ENCODE results near the gene HOXC6. TPM values are rescaled to one million over a fixed set of nuclear protein-coding genes. Genes with fewer than 3 reads are reported as not detected.

The HOXC6 gene
- polyA plus RNA-seq, 3 donors = not detected

DNA sequence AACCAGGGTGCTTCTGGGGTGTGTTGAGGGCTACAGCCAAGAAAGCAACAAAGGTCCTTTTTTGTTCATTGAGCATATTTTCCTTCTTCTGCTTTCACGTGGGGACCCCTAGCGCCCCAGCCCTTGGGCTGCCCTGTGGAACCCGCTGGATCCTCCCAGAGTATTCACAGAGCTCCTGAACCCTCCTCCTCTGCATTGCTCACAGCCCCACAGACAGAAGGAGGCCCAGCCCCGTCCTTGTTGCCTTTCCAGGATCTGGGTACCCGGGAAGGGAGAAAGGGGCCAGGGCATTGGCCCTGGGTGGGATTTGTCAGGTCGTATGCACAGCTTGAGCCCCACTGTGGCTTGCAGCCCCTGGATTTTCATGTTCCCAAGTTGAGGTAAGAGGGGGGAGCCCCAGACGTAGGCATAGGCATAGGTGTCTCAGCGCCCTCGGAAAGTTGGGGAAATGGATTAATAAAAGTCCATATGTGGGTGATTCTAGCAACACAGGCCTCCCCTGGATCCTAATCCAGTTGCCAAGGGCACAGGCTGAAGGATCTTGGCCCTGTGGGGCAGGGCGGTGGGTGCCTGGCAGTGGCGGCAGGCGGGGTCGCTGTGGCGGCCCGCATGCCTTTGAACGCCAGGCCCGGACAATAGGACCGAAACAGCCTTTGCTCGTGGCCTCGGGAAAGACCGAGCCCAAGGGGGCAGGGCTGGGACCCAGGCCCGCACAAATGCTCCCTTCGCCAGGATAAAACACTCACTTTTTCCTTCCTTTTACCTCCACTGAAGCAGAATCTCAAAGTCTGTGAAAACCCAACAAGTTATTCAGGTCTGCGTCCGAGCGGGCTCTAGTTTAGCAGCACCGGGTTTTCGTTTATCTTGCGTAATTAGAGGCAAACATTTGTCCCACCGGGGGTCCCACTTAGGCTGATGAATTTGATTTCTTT lies 46.3 kb upstream of the HOXC6 start:
- no peak overlapping the region for H3K4me3 ChIP-seq (replicated peaks in 1 of 3; ENCODE audit: low read depth in 2 of 3, low read length in 3 of 3)
- H3K27ac Mint-ChIP-seq = peak overlapping the region in 2 of 7 donors; percentile 12 to 36
- WGBS (ENCODE audit: insufficient coverage) = 13% methylated on average over 25 of the region's 30 CpGs
- H3K9me3 ChIP-seq (replicated peaks in 1 of 2; ENCODE audit: control insufficient read depth in 1 of 2, insufficient read depth in 1 of 2, low read length in 2 of 2) = peaks cover 53 to 91% of the 10 kb centered on the region in 2 donors
- H3K4me1 ChIP-seq (ENCODE audit: control insufficient read depth in 1 of 2, insufficient read depth in 2 of 2, low read length in 2 of 2) = peaks cover 30 to 36% of the 10 kb centered on the region in 2 donors
- H3K27ac ChIP-seq (ENCODE audit: low read depth in 1 of 2, low read length in 2 of 2) = no peak overlapping the region
- no peaks in the 10 kb centered on the region for H3K79me2 ChIP-seq (ENCODE audit: insufficient read depth, low read length)
- H3K4me2 ChIP-seq (replicated peaks; ENCODE audit: extremely low read depth, low read length, poor library complexity, severe bottlenecking) = no peak overlapping the region
- H3K9ac ChIP-seq (ENCODE audit: insufficient read depth, low read length, poor library complexity, severe bottlenecking) = no peak overlapping the region
- H4K20me1 ChIP-seq (ENCODE audit: insufficient read depth, low read length) = no peaks in the 10 kb centered on the region
- no peaks in the 10 kb centered on the region for H3K36me3 ChIP-seq (replicated peaks in 1 of 2; ENCODE audit: control insufficient read depth in 1 of 2, insufficient read depth in 2 of 2, low read length in 2 of 2)
- TF ChIP-seq, protein P1, sequence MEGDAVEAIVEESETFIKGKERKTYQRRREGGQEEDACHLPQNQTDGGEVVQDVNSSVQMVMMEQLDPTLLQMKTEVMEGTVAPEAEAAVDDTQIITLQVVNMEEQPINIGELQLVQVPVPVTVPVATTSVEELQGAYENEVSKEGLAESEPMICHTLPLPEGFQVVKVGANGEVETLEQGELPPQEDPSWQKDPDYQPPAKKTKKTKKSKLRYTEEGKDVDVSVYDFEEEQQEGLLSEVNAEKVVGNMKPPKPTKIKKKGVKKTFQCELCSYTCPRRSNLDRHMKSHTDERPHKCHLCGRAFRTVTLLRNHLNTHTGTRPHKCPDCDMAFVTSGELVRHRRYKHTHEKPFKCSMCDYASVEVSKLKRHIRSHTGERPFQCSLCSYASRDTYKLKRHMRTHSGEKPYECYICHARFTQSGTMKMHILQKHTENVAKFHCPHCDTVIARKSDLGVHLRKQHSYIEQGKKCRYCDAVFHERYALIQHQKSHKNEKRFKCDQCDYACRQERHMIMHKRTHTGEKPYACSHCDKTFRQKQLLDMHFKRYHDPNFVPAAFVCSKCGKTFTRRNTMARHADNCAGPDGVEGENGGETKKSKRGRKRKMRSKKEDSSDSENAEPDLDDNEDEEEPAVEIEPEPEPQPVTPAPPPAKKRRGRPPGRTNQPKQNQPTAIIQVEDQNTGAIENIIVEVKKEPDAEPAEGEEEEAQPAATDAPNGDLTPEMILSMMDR (IDR thresholded peaks at IDR 0.05) = no peak
- peaks cover 17 to 74% (median 65%) of the 10 kb centered on the region in 7 donors for H3K9me3 Mint-ChIP-seq
- H3K27me3 Mint-ChIP-seq (ENCODE audit: low read depth in 3 of 3) = peaks cover 97 to 100% (median 100%) of the 10 kb centered on the region in 3 donors
- H3K4me1 Mint-ChIP-seq = peaks cover 32% of the 10 kb centered on the region
- peaks cover 12 to 22% of the 10 kb centered on the region in 2 donors for H3K36me3 Mint-ChIP-seq
- H2AFZ ChIP-seq (ENCODE audit: insufficient read depth, low read depth, low read length, poor library complexity, severe bottlenecking) = no peak overlapping the region
- peak overlapping the region in 1 of 2 donors; percentile 89 for H3K4me3 Mint-ChIP-seq
- DNase-seq = no peak
- intact Hi-C loops (cut with micrococcal nuclease) = loop anchor here in 1 of 2 donors (10.0 kb wide), 1 partner anchor 287 kb away; no protein-coding TSS in a partner anchor
- peaks cover 89 to 100% of the 10 kb centered on the region in 2 donors for H3K27me3 ChIP-seq (ENCODE audit: control insufficient read depth in 2 of 2, insufficient read depth in 2 of 2, low read length in 2 of 2)

DNA sequence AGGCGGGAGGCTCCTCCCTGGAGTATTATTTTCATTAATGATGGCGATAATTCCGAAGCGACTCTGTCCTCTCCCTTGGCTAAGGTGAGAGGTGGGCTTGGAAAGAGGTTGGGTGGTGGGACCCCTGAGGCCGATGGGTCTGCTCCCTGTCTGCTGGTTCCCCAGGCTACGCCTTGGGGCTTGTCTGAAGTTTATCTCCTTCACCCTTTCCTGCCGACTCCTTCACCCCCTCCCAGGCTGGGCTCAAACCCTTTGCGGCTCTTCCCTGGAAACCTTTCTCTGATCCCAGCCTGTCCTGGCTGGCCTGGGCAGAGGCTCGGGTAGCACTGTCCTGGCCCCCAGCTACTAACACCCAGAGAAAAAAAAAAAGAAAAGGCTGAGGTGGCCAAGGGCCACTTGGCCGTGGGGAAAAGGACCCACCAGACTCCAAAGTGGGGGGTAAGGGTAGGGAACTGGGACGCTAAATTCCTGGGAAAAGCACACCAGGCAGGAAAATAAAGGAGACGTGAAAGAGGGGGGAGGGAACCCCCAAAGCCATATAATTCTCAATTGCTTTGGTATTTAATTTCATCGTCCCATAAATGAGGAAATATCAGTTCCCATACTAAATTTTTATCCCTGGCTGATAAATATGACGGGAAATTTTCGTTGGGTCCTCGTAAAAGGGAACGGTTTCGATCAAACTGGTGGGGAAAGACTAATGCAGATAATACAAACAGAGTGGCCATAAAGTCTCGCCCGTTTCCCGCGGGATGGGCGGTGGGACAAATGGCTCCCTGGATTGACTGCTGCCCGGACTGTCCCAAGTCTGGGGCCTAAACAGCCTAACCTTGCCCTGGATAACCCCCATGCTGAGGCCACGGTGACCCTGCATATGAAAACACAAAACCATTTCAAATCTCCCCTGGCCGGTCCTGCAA lies 45.3 kb upstream of the HOXC6 start:
- Mint-ChIP-seq H3K36me3 (peaks cover 12 to 25% of the 10 kb centered on the region in 2 donors), H3K27me3 (ENCODE audit: low read depth in 3 of 3) (peaks cover 98 to 100% (median 100%) of the 10 kb centered on the region in 3 donors), H3K4me3 (peak overlapping the region in 1 of 2 donors; percentile 89), H3K27ac (no peak overlapping the region), H3K4me1 (peaks cover 32% of the 10 kb centered on the region), H3K9me3 (peaks cover 17 to 79% (median 66%) of the 10 kb centered on the region in 7 donors)
- Histone ChIP-seq H3K4me1 (ENCODE audit: control insufficient read depth in 1 of 2, insufficient read depth in 2 of 2, low read length in 2 of 2) (peaks cover 30 to 36% of the 10 kb centered on the region in 2 donors), H4K20me1 (ENCODE audit: insufficient read depth, low read length) (no peaks in the 10 kb centered on the region), H2AFZ (ENCODE audit: insufficient read depth, low read depth, low read length, poor library complexity, severe bottlenecking) (no peak overlapping the region), H3K27me3 (ENCODE audit: control insufficient read depth in 2 of 2, insufficient read depth in 2 of 2, low read length in 2 of 2) (peaks cover 89 to 100% of the 10 kb centered on the region in 2 donors), H3K4me2 (replicated peaks; ENCODE audit: extremely low read depth, low read length, poor library complexity, severe bottlenecking) (peak overlapping the region; percentile 69), H3K4me3 (replicated peaks in 1 of 3; ENCODE audit: low read depth in 2 of 3, low read length in 3 of 3) (peak overlapping the region in 1 of 3 experiments; percentile 63), H3K36me3 (replicated peaks in 1 of 2; ENCODE audit: control insufficient read depth in 1 of 2, insufficient read depth in 2 of 2, low read length in 2 of 2) (no peaks in the 10 kb centered on the region), H3K79me2 (ENCODE audit: insufficient read depth, low read length) (no peaks in the 10 kb centered on the region), H3K27ac (ENCODE audit: low read depth in 1 of 2, low read length in 2 of 2) (no peak overlapping the region), H3K9ac (ENCODE audit: insufficient read depth, low read length, poor library complexity, severe bottlenecking) (no peak overlapping the region), H3K9me3 (replicated peaks in 1 of 2; ENCODE audit: control insufficient read depth in 1 of 2, insufficient read depth in 1 of 2, low read length in 2 of 2) (peaks cover 53 to 88% of the 10 kb centered on the region in 2 donors)
- intact Hi-C loops (cut with micrococcal nuclease) = loop anchor here in 1 of 2 donors (10.0 kb wide), 1 partner anchor 288 kb away; no protein-coding TSS in a partner anchor
- TF ChIP-seq, protein P1 (IDR thresholded peaks at IDR 0.05) = no peak
- no peak for DNase-seq
- 10% methylated on average over 11 of the region's 26 CpGs for WGBS (ENCODE audit: insufficient coverage)

All from CD14-positive monocyte (primary cell).